MM.1S (cell line): Measurements from ENCODE around the gene ZNHIT6.

Source experiments
- DNase-seq: peaks from one replicate; pipeline ENCODE4 v3.0.0-alpha.2; 2015
- H2AFZ ChIP-seq: fragments of 300-600 bp; sonication (generic); 2 replicates; pipeline ENCODE4 v1.6.0; 2016; ENCODE audit warnings: antibody characterized with exemption, low read length
- H3F3A ChIP-seq: fragments of 300-600 bp; sonication (generic); 2 replicates; pipeline ENCODE4 v1.6.1; 2016; ENCODE audit warnings: mild to moderate bottlenecking, antibody characterized with exemption, low read length, moderate library complexity, mixed read lengths; ENCODE audit not compliant: insufficient read depth
- H3K27ac ChIP-seq: fragments of 300-600 bp; sonication (generic); 2 replicates; pipeline ENCODE4 v1.5.1; 2016; ENCODE audit warnings: mild to moderate bottlenecking, low read length
- H3K27me3 ChIP-seq: fragments of 300-600 bp; sonication (generic); replicated peaks from 2 replicates; pipeline ENCODE4 v1.6.0; 2016; ENCODE audit warnings: low read length; ENCODE audit not compliant: insufficient read depth
- H3K36me3 ChIP-seq: fragments of 300-600 bp; sonication (generic); replicated peaks from 2 replicates; pipeline ENCODE4 v1.6.1; 2016; ENCODE audit warnings: mild to moderate bottlenecking, low read length, mixed read lengths; ENCODE audit not compliant: insufficient read depth
- H3K4me1 ChIP-seq: fragments of 300-600 bp; sonication (generic); 2 replicates; pipeline ENCODE4 v1.6.1; 2016; ENCODE audit warnings: low read length, mixed read lengths
- H3K4me2 ChIP-seq: fragments of 300-600 bp; sonication (generic); 2 replicates; pipeline ENCODE4 v1.6.0; 2016; ENCODE audit warnings: low read depth, low read length
- H3K4me3 ChIP-seq: fragments of 300-600 bp; sonication (generic); 2 replicates; pipeline ENCODE4 v1.5.1; 2016; ENCODE audit warnings: low read length, mixed read lengths
- H3K79me2 ChIP-seq: fragments of 300-600 bp; sonication (generic); 2 replicates; pipeline ENCODE4 v1.6.1; 2016; ENCODE audit warnings: mixed run types, low read length, mixed read lengths
- H3K9ac ChIP-seq: fragments of 300-600 bp; sonication (generic); 2 replicates; pipeline ENCODE4 v1.6.1; 2016; ENCODE audit warnings: low read length, mixed read lengths
- H3K9me2 ChIP-seq: fragments of 300-600 bp; sonication (generic); replicated peaks from 2 replicates; pipeline ENCODE4 v1.6.1; 2016; ENCODE audit warnings: mild to moderate bottlenecking, low read length, mixed read lengths; ENCODE audit not compliant: insufficient read depth
- H3K9me3 ChIP-seq: fragments of 300-600 bp; sonication (generic); replicated peaks from 2 replicates; pipeline ENCODE4 v1.6.1; 2016; ENCODE audit warnings: mild to moderate bottlenecking, low read length, mixed read lengths; ENCODE audit not compliant: insufficient read depth
- H4K20me1 ChIP-seq: fragments of 300-600 bp; sonication (generic); 2 replicates; pipeline ENCODE4 v1.6.1; 2016; ENCODE audit warnings: mild to moderate bottlenecking, low read length, moderate library complexity, mixed read lengths; ENCODE audit not compliant: insufficient read depth
- EZH2 ChIP-seq: fragments of 300-600 bp; sonication (generic); optimal IDR thresholded peaks from 2 replicates; pipeline ENCODE3; 2017; ENCODE audit warnings: low read depth, mild to moderate bottlenecking, antibody characterized with exemption, low read length, mixed read lengths
- EZH2phosphoT487 ChIP-seq: fragments of 300-600 bp; sonication (generic); IDR thresholded peaks from 2 replicates; pipeline ENCODE4 v1.6.1; 2018; ENCODE audit warnings: antibody characterized with exemption, low read length
- TF ChIP-seq, protein P1 (sequence below): fragments of 300-600 bp; sonication (generic); IDR thresholded peaks from 2 replicates; pipeline ENCODE4 v1.5.1; 2016; ENCODE audit warnings: antibody characterized with exemption, low read length, mixed read lengths

ZNHIT6 gene

DNA sequence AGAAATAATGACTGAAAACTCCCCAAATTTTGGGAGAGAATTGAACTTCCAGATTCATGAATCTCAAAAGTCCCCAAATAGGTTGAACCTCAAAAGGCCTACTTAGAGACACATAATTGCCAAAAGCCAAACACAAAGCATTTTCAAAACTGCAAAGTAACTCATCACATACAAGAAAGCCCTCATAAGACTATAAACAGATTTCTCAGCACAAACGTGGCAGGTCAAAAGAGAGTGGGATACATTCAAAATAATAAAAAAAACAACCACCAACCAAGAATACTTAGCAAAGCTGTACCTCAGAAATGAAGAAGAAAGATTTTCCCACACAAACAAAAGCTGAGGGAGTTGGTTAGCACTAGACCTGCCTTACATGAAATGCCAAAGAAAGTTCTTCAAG is 69.8 kb downstream of the ZNHIT6 start:
- Histone ChIP-seq H3K9me2 (no peaks in the 10 kb centered on the region), H3K27ac (no peak overlapping the region), H3K9ac (no peak overlapping the region), H3F3A (no peaks in the 10 kb centered on the region), H3K4me2 (no peak overlapping the region), H3K79me2 (no peaks in the 10 kb centered on the region), H3K4me3 (no peak overlapping the region), H2AFZ (no peak overlapping the region), H4K20me1 (no peaks in the 10 kb centered on the region), H3K36me3 (no peaks in the 10 kb centered on the region), H3K9me3 (no peaks in the 10 kb centered on the region), H3K4me1 (no peaks in the 10 kb centered on the region), H3K27me3 (no peaks in the 10 kb centered on the region)
- TF ChIP-seq EZH2 (no peak), EZH2phosphoT487 (no peak)
- TF ChIP-seq, protein P1, sequence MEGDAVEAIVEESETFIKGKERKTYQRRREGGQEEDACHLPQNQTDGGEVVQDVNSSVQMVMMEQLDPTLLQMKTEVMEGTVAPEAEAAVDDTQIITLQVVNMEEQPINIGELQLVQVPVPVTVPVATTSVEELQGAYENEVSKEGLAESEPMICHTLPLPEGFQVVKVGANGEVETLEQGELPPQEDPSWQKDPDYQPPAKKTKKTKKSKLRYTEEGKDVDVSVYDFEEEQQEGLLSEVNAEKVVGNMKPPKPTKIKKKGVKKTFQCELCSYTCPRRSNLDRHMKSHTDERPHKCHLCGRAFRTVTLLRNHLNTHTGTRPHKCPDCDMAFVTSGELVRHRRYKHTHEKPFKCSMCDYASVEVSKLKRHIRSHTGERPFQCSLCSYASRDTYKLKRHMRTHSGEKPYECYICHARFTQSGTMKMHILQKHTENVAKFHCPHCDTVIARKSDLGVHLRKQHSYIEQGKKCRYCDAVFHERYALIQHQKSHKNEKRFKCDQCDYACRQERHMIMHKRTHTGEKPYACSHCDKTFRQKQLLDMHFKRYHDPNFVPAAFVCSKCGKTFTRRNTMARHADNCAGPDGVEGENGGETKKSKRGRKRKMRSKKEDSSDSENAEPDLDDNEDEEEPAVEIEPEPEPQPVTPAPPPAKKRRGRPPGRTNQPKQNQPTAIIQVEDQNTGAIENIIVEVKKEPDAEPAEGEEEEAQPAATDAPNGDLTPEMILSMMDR = no peak
- DNase-seq = no peak

DNA sequence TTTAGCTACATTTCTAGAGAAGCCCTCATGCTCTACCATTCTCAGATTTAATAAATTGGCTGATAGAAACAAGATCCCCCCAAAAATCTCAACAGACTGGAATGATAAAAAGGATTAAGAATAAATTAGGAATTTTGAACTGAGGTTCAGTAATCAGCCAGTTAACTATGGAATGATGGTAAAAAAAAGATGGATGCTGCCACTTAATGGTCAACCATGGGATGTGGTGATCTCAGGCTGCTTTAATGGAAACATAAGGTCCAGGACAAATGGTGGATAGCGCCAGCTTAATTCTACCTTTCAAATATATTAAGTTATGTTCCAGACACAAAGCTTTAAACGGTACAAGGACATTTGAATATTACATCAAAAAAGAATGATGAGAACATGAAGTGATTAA is 77.7 kb downstream of the ZNHIT6 start:
- Histone ChIP-seq H3K9me3 (no peaks in the 10 kb centered on the region), H3K4me2 (no peak overlapping the region), H3K27me3 (no peaks in the 10 kb centered on the region), H2AFZ (no peak overlapping the region), H3K4me1 (no peaks in the 10 kb centered on the region), H3K79me2 (no peaks in the 10 kb centered on the region), H3K36me3 (no peaks in the 10 kb centered on the region), H3K9me2 (no peaks in the 10 kb centered on the region), H3F3A (no peaks in the 10 kb centered on the region), H4K20me1 (no peaks in the 10 kb centered on the region), H3K27ac (no peak overlapping the region), H3K9ac (no peak overlapping the region), H3K4me3 (no peak overlapping the region)
- DNase-seq = no peak
- TF ChIP-seq, protein P1 = no peak
- TF ChIP-seq EZH2 (no peak), EZH2phosphoT487 (no peak)

DNA sequence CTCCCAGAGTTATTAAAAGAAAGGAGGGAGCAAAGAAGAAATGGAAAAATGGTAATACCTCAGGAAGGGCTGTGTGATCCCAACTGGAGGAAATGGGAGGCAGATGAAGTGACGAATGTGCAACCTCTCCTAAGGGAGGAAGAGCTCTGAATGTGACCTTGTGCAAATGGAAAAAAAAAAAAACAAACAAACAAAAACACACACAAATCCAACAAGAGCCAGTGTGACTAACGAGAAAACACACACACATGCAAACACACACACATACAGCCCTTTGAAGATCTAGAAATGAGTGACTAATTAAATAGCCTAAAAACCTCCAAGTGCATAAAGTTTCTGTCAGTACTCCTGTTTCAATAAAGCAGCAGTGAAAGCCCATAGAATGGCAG is 78.7 kb downstream of the ZNHIT6 start:
- DNase-seq = no peak
- no peak overlapping the region for H3K9ac ChIP-seq
- no peak overlapping the region for H3K27ac ChIP-seq
- no peaks in the 10 kb centered on the region for H3K9me3 ChIP-seq
- no peaks in the 10 kb centered on the region for H4K20me1 ChIP-seq
- H3K79me2 ChIP-seq = no peaks in the 10 kb centered on the region
- TF ChIP-seq EZH2phosphoT487 (no peak), EZH2 (no peak)
- TF ChIP-seq, protein P1 = no peak
- no peaks in the 10 kb centered on the region for H3K36me3 ChIP-seq
- H2AFZ ChIP-seq = no peak overlapping the region
- H3K9me2 ChIP-seq = no peaks in the 10 kb centered on the region
- H3K4me1 ChIP-seq = no peaks in the 10 kb centered on the region
- no peak overlapping the region for H3K4me3 ChIP-seq
- no peaks in the 10 kb centered on the region for H3F3A ChIP-seq
- no peak overlapping the region for H3K4me2 ChIP-seq
- no peaks in the 10 kb centered on the region for H3K27me3 ChIP-seq
